K562 (cell line): ENCODE data around the gene MBD4. TPM values are rescaled to one million over a fixed set of nuclear protein-coding genes. Genes with fewer than 3 reads are reported as not detected.

Experiments
- CHD7 ChIP-seq: fragments of 200-600 bp; sonication (generic); IDR thresholded peaks from one replicate; pipeline ENCODE4 v1.6.1; 2012; ENCODE audit warnings: mild to moderate bottlenecking, low read depth, low read length, inconsistent platforms
- CTCFL ChIP-seq: IDR thresholded peaks from 2 replicates; pipeline ENCODE4 v1.6.1; 2011; ENCODE audit warnings: borderline replicate concordance, low read depth, mild to moderate bottlenecking, moderate library complexity, low read length; ENCODE audit not compliant: insufficient read depth, poor library complexity, severe bottlenecking
- EGR1 ChIP-seq: fragments of 450-650 bp; conservative IDR thresholded peaks from 2 replicates; pipeline ENCODE4 v1.6.1; 2017; ENCODE audit warnings: mild to moderate bottlenecking
- HNRNPH1 ChIP-seq: fragments of 200-400 bp; formaldehyde crosslinking; optimal IDR thresholded peaks from 2 replicates; pipeline ENCODE3; 2017; ENCODE audit warnings: low read depth, mild to moderate bottlenecking, low read length, moderate library complexity
- NFRKB ChIP-seq: fragments of 450-650 bp; IDR thresholded peaks from 2 replicates; pipeline ENCODE4 v1.6.1; 2016; ENCODE audit warnings: low read depth
- POLR2A ChIP-seq: fragments of 450-650 bp; conservative IDR thresholded peaks from 2 replicates; pipeline ENCODE4 v1.6.1; 2016
- SMARCE1 ChIP-seq: fragments of 450-650 bp; IDR thresholded peaks from 2 replicates; pipeline ENCODE4 v1.7.1; 2016; ENCODE audit warnings: mild to moderate bottlenecking
- SPI1 ChIP-seq: IDR thresholded peaks from 2 replicates; pipeline ENCODE4 v1.6.1; 2011; ENCODE audit warnings: low read depth, low read length, control low read depth, borderline replicate concordance
- SREBF2 ChIP-seq: sonication (generic); formaldehyde crosslinking; IDR thresholded peaks from 2 replicates; pipeline ENCODE4 v1.4.0; 2020; ENCODE audit warnings: mild to moderate bottlenecking, missing genetic modification reagents
- ZNF384 ChIP-seq: IDR thresholded peaks from 2 replicates; pipeline ENCODE4 v1.6.1; 2012; ENCODE audit warnings: low read depth, low read length, improper control_type of control experiment
- ZNF592 ChIP-seq: fragments of 450-650 bp; IDR thresholded peaks from 2 replicates; pipeline ENCODE4 v1.6.1; 2017; ENCODE audit warnings: antibody characterized with exemption, mild to moderate bottlenecking
- polyA plus RNA-seq, 8 experiments: library from polyadenylated mRNA; depleted of rRNA in 4 of 8; stranded (reverse) in 5 of 8; unstranded in 3 of 8; fragments of >200 nt; fragmentation: Nextera tagmentation in 2 of 8; fragmentation: Illumina TruSeq in 1 of 8; extraction: Ambion mirVana in 2 of 8; extraction: Trizol in 1 of 8; gene quantifications; 2 replicates each; pipeline versions ENCODE4 v1.2.1 to v1.2.3, GENCODE V29; 2011 to 2014; ENCODE audit warnings: inconsistent platforms in 1 of 8, missing spikeins in 1 of 8
- total RNA-seq, 7 experiments: library from RNA; depleted of rRNA in 6 of 7; stranded (reverse); fragments of >200 nt in 6 of 7; fragmentation: Illumina TruSeq in 2 of 7; extraction: Trizol in 2 of 7; gene quantifications; 2 replicates each; pipeline versions ENCODE4 v1.2.1 to v1.2.3, GENCODE V29; 2011 to 2021; ENCODE audit warnings: low replicate concordance in 1 of 7

MBD4 gene
- total and polyA plus RNA-seq, 9 of the 15 experiments (the other 6 are each of a cell fraction or from before 2014, with no cell fraction given) = 13.3 to 63.9 (median 39.0) TPM

- peak; percentile 53; the same call in 1 of the 2 replicates for TF ChIP-seq ZNF592
- TF ChIP-seq CHD7 = no peak
- no peak for TF ChIP-seq POLR2A
- TF ChIP-seq HNRNPH1 = no peak
- TF ChIP-seq ZNF384 = no peak
- no peak for TF ChIP-seq NFRKB
- TF ChIP-seq SPI1 = peak; percentile 92
- no peak for TF ChIP-seq SREBF2 (CRISPR knock-in tag)
- TF ChIP-seq EGR1 = no peak
- no peak for TF ChIP-seq SMARCE1
- TF ChIP-seq CTCFL = no peak
Measured at GRCh38 chr3:129424185-129424841, 15.4 kb downstream of the MBD4 start (continued).
